Renal cortical epithelial cell (primary cell): ENCODE data around the gene NUP42. TPM values are rescaled to one million over a fixed set of nuclear protein-coding genes. Genes with fewer than 3 reads are reported as not detected.
"Not testable (repeated sequence)": the region's sequence is repeated elsewhere in the genome, so short reads cannot be mapped to it uniquely, and the experiment has no call there.

Source experiments
- DNase-seq: peaks from one replicate; pipeline ENCODE4 v3.0.0-alpha.2; 2011; ENCODE audit warnings: low read depth
- total RNA-seq: library from RNA; depleted of rRNA; stranded (reverse); fragments of >200 nt; gene quantifications from 2 replicates; pipeline ENCODE4 v1.2.3, GENCODE V29; 2014

The NUP42 gene
- 39.5 and 64.3 TPM in 2 replicates for total RNA-seq

DNA sequence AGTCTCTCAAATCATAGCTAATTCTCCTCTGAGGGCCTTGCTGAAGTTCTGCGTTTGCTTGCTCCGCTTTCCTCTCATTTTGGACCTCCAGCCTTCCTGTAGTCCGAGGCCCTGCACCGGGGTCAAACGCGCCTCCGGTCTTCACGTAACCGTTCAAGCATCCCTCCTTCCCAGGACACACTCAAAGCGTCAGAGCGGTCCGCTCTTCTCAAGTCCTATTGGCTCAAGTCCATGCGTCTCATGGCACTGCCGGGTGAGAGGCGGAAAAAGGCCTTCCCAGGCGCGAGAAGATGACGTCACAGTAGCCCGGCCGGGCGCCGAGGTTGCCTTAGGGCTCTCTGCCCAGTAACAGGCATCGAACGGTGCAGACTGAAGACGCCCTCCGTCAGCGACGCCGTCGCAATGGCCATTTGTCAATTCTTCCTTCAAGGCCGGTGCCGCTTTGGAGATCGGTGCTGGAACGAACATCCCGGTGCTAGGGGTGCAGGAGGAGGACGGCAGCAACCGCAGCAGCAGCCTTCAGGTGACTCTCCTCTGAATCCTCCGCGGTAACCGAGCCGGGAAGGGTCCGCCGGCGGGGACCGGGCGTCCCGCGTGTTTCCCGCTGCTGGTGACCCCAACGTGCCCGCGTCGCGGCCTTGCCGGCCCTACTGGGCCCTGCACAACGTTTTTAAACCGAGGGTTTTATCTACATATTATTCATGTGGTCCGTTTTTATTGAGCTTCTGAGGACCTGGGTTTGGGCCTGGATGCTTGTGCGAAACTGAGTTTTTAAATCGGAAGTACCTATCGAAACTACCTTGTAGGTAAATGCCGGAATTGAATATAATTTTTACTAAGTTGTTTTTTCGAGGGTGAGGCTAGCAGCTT, at the start of gene NUP42:
Gene NUP42 (plus strand): TSS at position 365 of the 870 bp plus-strand sequence. CDS start 38 bp downstream, at position 403.
- peak; percentile 99 for DNase-seq

GRCh38 chr7:23133797-23134196, 48.1 kb upstream of the NUP42 start:
- DNase-seq, result no peak

GRCh38 chr7:23135755-23136154, 46.1 kb upstream of the NUP42 start:
- DNase-seq, result no peak

DNA sequence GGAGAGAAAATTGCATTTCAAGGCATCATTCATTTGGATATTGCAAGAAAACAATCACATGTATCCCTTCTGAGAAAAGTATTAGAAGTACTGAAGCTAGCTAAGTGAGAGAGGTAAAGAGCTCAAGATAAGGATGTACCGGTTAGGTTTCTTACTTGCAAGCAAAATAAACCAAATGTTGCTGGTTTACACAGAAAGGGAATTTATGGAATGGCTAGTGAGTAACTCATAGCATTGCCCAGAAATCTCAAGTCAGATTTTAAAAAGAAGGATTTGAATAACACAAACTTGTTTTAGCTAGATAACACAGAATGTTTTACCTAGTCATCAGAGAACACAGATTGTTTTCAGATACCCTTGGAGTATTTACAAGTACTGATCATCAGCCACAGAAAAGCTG, 45.6 kb upstream of the NUP42 start:
- DNase-seq, result no peak

DNA sequence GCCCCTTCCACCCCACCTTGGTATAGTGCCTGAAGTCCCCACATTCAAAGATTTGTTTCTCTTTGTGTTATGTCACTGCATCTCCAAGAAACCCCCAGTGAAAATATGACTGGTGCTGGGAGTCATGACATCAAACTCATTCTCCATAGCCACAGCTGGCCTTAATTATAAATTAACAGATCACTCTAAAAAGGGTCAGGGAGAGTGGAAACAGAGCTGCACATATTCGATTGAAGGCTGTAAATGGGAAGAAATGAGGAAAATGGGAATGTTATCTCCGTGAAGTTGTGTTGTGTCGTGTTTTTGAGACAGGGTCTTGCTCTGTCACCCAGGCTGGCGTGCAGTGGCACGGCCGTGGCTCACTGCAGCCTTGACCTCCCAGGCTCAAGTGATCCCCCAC, 24.2 kb upstream of the NUP42 start:
- no peak for DNase-seq

DNA sequence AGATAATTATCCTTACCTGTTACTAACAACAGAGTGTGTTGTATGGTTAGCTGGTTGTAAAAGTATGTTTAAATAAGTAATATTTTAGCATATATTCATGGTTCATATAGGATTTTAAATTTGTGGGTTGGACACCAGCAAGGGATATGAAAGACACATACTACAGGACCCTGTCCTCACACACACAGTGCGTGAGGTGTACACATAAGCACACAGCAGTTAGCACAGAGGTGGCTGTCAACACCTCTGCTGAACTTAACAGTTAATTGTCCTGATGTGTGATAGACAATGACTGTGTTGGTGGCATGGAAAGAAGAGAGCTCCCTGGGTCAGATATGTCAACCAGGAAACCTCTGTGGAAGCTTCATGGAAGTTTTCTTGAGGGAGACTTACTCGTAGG, 23.3 kb upstream of the NUP42 start:
- no peak for DNase-seq

DNA sequence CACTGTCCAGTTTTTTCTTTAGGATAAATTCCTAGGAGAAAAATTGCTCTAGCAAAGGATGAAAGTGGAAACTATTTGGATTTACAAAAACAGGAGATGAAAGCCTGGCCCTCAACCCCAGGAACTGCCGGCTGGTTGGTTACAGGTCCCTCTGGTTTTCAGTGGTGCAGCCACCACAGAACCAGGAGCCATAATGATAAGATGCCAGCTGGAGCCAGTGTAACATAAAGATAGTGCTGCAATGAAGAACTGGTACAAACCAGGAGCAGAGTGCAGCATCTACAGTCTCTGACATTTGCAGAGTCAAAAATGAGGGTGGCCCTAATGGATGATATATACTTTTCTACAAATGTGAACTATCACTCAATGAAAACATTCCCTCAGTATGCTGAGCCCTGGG, 20.4 kb upstream of the NUP42 start:
- no peak for DNase-seq

GRCh38 chr7:23164846-23165245, 17.0 kb upstream of the NUP42 start:
- no peak for DNase-seq

DNA sequence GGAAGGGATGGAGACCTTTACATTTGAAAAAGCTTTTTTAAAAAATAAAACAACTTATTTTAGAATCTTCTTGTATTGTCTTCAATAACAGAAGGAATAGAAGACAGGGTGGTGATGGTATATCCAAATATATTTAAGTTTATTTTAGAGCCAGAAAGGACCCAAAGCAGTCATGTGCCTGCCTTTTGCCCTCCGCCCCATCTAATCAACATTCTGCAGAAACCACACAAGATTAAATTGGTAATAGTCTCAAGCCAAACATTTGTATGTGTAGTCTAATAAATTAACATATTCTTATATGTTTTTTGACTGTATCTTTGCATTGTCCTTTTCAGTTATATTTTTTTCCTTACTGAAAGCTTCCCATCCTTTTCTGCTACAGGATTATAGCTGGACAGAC, 16.5 kb upstream of the NUP42 start:
- no peak for DNase-seq

GRCh38 chr7:23167691-23168090, 14.2 kb upstream of the NUP42 start:
- no peak for DNase-seq

GRCh38 chr7:23168111-23168885, 13.6 kb upstream of the NUP42 start:
- DNase-seq, result no peak

DNA sequence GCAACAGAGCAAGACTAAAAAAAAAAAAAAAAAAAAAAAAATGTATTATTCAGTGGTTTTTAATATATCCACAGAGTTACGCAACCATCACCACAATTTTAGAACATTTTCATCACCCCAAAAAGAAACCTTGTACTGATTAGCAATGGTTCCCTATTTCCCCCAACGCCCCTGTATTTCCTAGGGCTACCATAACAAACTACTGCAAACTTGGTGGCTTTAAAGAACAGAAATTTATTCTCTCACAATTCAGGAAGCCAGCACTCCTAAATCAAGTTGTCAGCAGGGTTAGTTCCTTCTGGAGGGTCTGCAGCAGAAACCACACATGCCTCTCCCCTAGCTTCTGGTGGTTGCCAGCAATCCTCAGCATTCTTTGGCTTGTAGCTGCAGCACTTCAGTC, 5.9 kb upstream of the NUP42 start:
- DNase-seq, result no peak

- DNase-seq, result no peak
Observed at GRCh38 chr7:23183279-23184012, 1.6 kb downstream of the NUP42 start.

DNA sequence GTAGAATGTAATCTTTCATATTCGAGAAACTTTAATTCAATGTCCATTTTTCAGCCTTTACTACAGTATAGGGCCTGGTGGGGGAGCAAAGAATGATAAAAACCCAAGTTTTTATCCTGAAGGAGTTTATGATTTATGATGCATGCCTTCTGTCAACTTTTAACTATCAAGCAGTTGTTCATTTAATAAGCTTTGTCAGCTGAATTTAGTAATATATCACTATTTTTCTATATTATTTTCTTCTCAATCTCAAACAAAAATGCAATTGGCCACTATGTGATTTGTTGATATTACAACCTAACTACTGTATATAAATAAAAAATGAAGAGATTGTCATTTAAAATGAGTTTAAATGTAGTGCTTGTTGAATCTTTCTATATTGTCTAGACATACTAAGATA, 2.4 kb downstream of the NUP42 start:
- DNase-seq, result no peak

GRCh38 chr7:23184709-23185359, 3.0 kb downstream of the NUP42 start:
- peak; percentile 47 for DNase-seq

DNA sequence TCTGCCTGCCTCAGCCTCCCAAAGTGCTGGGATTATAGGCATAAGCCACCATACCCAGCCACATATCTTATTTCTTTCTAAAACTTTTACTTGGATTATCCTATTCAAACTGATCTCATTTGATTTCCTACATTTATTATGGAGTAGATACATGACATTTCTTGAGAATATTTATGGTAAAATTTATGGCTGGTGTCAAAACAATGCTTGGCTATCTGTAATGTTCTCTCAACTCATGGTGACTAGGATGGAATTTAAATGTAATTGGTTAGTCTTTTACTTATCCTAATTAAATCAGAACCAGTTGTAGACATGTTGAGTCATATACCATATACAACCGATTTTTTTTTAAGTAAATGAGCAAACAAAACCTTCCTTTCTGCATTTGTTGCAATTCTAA, 4.1 kb downstream of the NUP42 start:
- no peak for DNase-seq

DNA sequence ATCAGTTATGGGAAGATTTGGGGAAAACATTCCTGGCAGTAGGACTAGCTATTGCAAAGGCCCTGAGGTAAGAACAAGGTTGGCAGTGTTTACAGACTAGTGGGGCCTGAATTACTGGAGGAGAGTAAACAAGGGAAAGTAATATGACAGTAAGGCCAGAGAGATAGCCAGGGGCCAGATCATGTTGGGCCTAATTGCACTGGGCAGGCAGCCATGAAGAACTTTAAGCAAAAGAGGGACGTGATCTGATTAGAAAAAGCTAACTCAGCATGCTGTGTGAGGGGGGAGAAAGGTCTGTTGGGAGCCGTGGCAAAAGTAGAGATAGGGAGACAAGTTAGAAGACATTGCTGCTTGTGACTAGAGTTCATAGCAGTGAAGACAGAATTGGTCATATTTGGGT, 9.2 kb downstream of the NUP42 start:
- DNase-seq, result no peak

DNA sequence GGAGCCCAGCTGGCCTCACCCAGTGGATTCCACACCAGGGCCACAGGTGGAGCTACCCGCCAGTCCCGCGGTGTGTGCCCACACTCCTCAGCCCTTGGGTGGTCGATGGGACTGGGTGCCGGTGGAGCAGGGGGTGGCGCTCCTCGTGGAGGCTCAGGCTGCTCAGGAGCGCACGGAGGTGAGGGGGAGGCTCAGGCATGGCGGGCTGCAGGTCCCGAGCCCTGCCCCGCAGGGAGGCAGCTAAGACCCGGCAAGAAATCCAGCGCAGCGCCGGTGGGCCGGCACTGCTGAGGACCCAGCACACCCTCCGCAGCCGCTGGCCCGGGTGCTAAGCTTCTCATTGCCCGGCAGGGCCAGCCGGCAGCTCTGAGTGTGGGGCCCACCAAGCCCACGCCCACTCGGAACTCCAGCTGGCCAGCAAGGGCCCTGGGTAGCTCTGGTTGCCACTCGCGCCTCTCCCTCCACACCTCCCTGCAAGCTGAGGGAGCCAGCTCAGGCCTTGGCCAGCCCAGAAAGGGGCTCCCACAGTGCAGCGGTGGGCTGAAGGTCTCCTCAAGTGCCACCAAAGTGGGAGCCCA, 11.9 kb downstream of the NUP42 start:
- DNase-seq, result not testable (repeated sequence)

DNA sequence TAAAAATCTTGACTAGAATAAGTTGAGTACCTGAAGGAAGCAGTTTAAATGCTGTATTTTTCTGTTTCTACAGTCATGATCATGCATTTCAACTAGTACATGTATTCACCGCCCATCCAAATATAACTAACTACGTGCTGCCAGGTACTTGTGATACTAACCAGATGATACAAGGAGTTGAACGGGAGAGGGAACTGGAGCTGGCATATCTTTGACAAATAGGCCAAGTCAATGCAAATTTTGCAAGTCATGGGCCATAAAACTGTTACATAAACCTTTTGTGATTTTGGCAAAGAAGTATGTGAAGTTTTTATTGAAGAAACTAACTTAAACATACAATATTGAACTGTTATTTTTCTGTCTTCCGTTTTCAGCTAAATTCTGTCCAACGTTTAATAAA, 14.5 kb downstream of the NUP42 start:
- no peak for DNase-seq

- not testable (repeated sequence) for DNase-seq
Observed at GRCh38 chr7:23197745-23198144, 15.9 kb downstream of the NUP42 start.

DNA sequence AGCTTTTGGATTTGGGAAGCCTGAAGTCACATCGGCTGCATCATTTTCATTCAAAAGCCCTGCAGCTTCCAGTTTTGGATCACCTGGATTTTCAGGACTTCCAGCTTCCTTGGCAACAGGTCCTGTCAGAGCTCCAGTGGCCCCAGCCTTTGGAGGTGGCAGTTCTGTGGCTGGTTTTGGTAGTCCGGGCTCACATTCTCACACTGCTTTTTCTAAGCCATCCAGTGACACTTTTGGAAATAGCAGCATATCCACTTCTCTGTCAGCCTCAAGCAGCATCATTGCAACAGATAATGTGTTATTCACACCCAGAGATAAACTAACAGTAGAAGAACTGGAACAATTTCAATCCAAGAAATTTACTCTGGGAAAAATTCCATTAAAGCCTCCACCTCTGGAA, 18.5 kb downstream of the NUP42 start:
- no peak for DNase-seq
